GM21526 (cell line): ENCODE data around the gene KLF5.
"Not testable (repeated sequence)": the region's sequence is repeated elsewhere in the genome, so short reads cannot be mapped to it uniquely, and the experiment has no call there.

Source experiments
- ATAC-seq: cut with Tn5 transposase; IDR thresholded peaks from one replicate; pipeline ENCODE4 v1.9.1; 2021; ENCODE audit warnings: moderate library complexity; ENCODE audit not compliant: unreplicated experiment, low FRiP score

KLF5 gene

DNA sequence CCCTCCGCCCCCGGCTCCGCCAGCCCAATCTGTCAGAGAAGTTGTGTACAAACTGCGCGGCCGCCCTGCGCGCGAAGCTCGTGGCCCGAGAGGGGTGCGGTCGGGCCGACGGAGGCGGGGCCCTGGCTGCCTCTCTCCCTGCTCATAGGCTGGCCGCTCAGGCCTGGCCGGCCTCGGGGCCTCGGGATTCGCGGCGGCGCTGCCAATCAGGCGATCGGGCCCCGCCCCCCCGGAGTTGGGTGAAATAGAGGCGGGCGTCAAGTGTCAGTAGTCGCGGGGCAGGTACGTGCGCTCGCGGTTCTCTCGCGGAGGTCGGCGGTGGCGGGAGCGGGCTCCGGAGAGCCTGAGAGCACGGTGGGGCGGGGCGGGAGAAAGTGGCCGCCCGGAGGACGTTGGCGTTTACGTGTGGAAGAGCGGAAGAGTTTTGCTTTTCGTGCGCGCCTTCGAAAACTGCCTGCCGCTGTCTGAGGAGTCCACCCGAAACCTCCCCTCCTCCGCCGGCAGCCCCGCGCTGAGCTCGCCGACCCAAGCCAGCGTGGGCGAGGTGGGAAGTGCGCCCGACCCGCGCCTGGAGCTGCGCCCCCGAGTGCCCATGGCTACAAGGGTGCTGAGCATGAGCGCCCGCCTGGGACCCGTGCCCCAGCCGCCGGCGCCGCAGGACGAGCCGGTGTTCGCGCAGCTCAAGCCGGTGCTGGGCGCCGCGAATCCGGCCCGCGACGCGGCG, at the start of gene KLF5:
TSS of gene KLF5 (plus strand) at position 270 of the 724 bp plus-strand sequence. CDS start at position 593, 323 bp downstream.
- peak; percentile 98 for ATAC-seq

- no peak for ATAC-seq
Observed at GRCh38 chr13:73011751-73012150, 47.1 kb upstream of the KLF5 start.

DNA sequence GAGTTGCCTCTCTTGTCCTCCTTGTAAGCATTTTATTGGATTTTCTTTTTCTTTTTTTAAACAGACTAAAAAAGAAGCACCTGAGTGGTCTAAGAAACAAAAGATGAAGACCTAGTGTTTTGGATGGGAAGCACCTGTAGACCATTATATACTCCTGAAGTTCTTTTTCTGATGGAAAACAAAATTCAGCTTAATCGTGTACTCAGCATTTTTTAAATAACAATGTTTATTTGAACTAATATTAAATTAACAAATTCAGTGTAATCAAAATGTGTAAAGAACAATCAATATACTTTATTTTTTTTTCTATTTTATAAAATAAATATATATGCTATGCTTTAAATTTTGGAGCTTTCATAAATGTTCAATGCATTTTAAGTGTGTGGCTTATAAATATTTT, 43.0 kb upstream of the KLF5 start:
- ATAC-seq = no peak

- ATAC-seq = no peak
Observed at GRCh38 chr13:73018336-73018735, 40.5 kb upstream of the KLF5 start.

GRCh38 chr13:73025217-73026012, 33.4 kb upstream of the KLF5 start:
- ATAC-seq = no peak

DNA sequence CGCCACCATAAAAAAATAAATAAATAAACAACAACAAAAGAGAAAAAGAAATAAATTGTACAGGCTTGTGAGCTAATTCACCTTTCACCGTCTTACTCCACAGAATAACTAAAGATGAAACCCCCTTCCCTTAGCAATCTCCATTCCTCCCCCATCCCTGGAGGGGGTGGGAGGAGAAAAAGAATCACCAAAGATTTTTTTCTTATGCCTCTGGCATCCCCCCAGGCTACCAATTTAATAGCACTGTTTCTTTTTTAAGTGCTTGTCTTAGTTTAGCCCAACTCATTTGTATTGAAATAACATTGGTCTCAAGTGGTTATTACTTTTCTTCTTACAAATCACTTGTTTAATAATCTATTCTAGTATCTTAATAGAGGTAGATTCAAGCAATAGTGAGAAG, 23.9 kb upstream of the KLF5 start:
- ATAC-seq = no peak

GRCh38 chr13:73035660-73036059, 23.1 kb upstream of the KLF5 start:
- ATAC-seq = no peak

DNA sequence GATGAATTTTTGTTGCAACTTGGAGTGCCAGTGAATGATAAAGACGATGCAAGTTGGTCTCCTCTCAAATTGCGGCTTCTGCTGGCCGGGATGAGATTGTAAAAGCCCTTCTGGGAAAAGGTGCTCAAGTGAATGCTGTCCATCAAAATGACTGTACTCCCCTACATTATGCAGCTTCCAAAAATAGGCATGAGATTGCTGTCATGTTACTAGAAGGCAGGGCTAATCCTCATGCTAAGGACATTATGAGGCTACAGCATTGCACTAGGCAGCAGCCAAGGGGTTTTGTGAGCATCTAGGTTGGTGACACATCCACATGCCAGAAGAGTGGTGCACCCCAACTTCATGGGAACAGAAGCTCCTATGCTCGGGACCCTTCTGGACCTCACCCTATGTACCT, 22.2 kb upstream of the KLF5 start:
- ATAC-seq = no peak

GRCh38 chr13:73038064-73038463, 20.7 kb upstream of the KLF5 start:
- no peak for ATAC-seq

DNA sequence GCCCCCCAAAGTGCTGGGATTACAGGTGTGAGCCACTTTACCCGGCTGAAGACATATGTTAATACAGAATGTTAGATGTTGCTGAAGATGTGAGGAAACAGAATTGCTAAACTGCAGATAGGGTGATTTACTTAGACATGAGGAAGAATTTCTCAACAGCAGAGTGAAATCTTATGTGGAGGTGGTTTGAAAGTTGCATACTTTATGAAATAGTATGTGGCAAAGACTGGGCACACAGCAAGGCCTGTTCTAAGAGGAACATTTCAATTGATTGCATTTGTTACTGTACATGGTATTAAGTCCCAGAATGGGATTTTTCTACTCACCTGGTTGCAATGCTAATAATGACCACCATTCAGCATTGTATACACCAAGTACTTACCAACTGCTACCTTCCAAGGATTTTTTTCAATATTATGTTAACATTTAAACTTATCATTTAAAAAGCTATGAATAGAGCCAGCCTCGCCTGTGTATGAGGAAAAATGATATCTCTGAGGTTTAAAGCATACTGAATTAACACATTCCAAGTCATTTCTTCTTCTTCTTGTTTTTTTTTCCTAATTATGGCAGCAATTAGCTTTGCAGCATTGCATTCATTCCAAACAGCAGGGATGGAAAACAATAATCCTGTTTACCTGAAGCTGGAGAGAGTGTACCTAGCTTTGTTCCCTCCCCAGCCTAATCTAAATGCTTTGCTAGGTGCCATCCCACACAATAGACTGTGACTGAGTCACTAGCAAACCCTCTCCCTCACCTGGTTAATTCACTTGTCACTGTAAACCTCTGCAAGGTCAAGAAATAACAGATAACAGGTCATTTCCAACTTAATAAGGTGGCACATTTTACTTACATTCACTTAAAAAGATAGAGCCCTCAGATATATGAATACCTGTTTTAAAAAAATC, 19.4 kb upstream of the KLF5 start:
- ATAC-seq = no peak

- no peak for ATAC-seq
Observed at GRCh38 chr13:73040484-73040883, 18.3 kb upstream of the KLF5 start.

- ATAC-seq = no peak
Observed at GRCh38 chr13:73040968-73041596, 17.7 kb upstream of the KLF5 start.

DNA sequence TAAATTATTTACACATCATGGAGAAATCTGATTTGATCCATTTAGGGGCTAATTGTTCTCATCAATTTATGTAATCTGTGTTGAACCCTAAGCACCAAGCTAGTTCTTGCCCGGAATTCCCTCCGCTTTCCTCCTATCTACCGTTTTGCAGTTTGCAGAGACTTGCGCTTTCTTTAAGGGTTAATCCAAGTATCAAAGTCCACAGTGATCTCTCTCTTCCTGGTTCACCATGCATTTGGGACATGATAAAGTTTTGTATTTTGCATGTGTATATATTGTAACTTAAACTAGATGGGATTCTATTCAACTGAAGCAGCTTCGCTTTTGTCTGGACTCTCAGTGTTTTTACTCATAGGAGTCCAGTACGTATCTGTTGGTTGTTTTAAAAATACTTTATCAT, 13.8 kb upstream of the KLF5 start:
- ATAC-seq = no peak

- not testable (repeated sequence) for ATAC-seq
Observed at GRCh38 chr13:73048615-73049014, 10.2 kb upstream of the KLF5 start.

DNA sequence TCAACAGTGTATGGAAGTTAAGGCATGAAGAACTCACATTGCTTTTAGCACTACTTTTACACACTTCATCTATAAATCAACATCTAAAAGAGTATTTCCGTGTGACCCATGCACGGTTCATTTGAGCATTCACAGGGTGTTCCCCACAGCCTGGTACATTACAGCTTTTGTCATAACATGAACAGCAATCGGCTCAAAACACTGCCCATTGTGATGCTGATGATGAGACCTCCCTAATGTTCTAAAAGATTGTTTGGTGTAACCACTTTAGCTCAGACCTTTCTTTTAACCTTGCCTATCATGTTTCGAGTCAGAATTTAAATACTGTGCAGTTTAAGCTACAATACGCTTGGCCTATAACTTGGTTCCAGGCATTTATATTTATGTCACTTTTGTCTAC, 4.1 kb upstream of the KLF5 start:
- ATAC-seq = no peak

DNA sequence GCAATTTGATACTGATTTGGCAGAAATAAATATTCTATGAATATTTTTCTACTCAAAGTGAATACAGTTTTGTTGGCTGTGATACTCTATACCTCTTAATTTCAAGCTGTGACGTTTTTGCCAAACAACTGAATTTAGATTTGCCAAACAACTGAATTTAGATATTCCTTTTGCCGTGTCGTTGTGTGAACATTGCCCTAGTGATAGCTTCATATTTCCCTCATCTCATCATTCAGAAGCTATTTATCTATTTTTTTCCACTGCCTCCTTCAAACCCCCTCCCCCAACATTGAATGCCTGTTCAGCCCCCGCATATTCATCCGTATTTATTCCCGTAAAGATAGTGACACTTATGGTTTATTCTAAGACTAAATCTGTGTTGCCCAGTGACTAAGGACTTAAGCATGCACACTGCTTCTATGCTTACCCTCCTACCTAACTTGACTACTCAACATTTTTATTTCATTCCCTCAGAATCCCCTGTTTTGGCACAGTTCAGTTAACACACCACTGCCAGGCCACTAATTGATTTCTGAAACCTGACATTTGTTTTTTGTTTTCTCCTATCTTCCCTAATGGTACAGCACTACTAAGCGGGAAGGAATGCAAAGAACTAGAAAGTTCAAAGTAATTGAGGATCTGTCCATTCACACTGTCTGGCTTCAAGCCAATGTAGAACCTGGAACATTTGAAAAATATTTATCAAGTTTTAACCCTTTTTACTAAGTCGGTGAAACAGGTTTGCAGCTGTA, 2.8 kb upstream of the KLF5 start:
- no peak for ATAC-seq

GRCh38 chr13:73056565-73056962, 2.2 kb upstream of the KLF5 start:
- no peak for ATAC-seq

- no peak for ATAC-seq
Observed at GRCh38 chr13:73057284-73058063, 1.3 kb upstream of the KLF5 start.

GRCh38 chr13:73058064-73058313, 816 bp upstream of the KLF5 start:
- ATAC-seq = no peak

GRCh38 chr13:73058432-73058735, 421 bp upstream of the KLF5 start:
- peak; percentile 16 for ATAC-seq
